HCT116 (cell line): ENCODE results near the gene ATP8A1.

Source experiments
- CTCF ChIP-seq, 3 experiments: fragments of 200-600 bp in 1 of 3; sonication (generic) in 1 of 3; IDR thresholded peaks in 2 of 3; conservative IDR thresholded peaks in 1 of 3; 2 replicates each; pipeline ENCODE4 v1.5.1; 2012 to 2017; ENCODE audit warnings: low read depth in 2 of 3, low read length in 2 of 3, antibody characterized with exemption in 1 of 3, borderline replicate concordance in 1 of 3, control low read depth in 1 of 3, mild to moderate bottlenecking in 1 of 3, mixed read lengths in 1 of 3, mixed run types in 1 of 3, moderate library complexity in 1 of 3; ENCODE audit not compliant: insufficient read depth in 1 of 3
- ELF1 ChIP-seq: IDR thresholded peaks from 2 replicates; pipeline ENCODE4 v1.6.1; 2012; ENCODE audit warnings: low read depth, borderline replicate concordance
- EZH2 ChIP-seq: fragments of 200-600 bp; sonication (generic); IDR thresholded peaks from 2 replicates; pipeline ENCODE4 v1.6.1; 2017; ENCODE audit warnings: antibody characterized with exemption, mixed run types
- JUND ChIP-seq: IDR thresholded peaks from 2 replicates; pipeline ENCODE4 v1.6.1; 2012
- POLR2A ChIP-seq: IDR thresholded peaks from 2 replicates; pipeline ENCODE4 v1.7.0; 2011; ENCODE audit warnings: borderline replicate concordance; ENCODE audit not compliant: insufficient read depth, insufficient read length; ENCODE audit errors: extremely low read depth
- SP1 ChIP-seq: IDR thresholded peaks from 2 replicates; pipeline ENCODE4 v1.6.1; 2012; ENCODE audit warnings: low read depth
- SRF ChIP-seq: IDR thresholded peaks from 2 replicates; pipeline ENCODE4 v1.6.1; 2012; ENCODE audit warnings: low read depth

GRCh38 chr4:42574870-42575430, 82.0 kb downstream of the ATP8A1 start:
- TF ChIP-seq POLR2A (no peak), ELF1 (no peak), SP1 (no peak), JUND (no peak), CTCF (IDR thresholded peaks at IDR 0.05 in 2 of 3, conservative IDR thresholded peaks at IDR 0.05 in 1 of 3; ENCODE audit: borderline replicate concordance in 1 of 3, insufficient read depth in 1 of 3, low read depth in 2 of 3, low read length in 2 of 3) (no peak), EZH2 (no peak), SRF (no peak)
